ENCODE data around the gene SRPK3.

Gene SRPK3

DNA sequence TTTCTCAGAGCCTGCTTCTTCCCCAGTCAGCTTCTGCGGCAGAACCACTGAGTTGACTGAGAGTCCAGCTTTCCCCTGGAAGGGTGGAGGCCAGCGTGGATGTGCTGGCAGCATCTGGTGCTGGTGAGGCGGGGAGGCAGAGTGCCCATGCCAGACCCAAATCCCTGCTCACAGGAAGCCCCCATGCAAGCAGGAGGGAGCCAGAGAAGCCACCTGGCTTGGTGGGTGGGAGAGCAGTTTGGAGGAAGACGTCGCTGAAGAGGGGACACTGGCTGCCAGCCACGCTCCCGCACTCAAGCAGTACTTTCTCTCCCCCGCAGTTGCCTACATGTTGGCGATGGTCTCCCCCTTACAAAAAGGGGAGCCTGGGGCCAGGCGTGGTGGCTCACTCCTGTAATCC is 43.5 kb downstream of the SRPK3 start:
- Histone ChIP-seq H4K8ac (ENCODE audit: low read depth, low read length) (no peak overlapping the region), H3K79me1 (ENCODE audit: low read length) (no peaks in the 10 kb centered on the region), H3K27ac (ENCODE audit: low read depth, low read length) (no peak overlapping the region), H3K36me3 (ENCODE audit: control insufficient read depth, insufficient read depth, low read length) (no peaks in the 10 kb centered on the region), H2BK15ac (replicated peaks; ENCODE audit: low read depth) (no peak overlapping the region), H3K23ac (ENCODE audit: low read length) (no peak overlapping the region), H2AK5ac (ENCODE audit: low read length) (no peak overlapping the region), H3K4me3 (ENCODE audit: low read length) (no peak overlapping the region), H3K4ac (ENCODE audit: low read depth, low read length) (no peak overlapping the region), H2BK120ac (ENCODE audit: low read depth, low read length) (no peak overlapping the region), H3K27me3 (ENCODE audit: insufficient read depth, low read length, poor library complexity) (no peaks in the 10 kb centered on the region), H3K18ac (ENCODE audit: low read length) (no peak overlapping the region), H2BK5ac (ENCODE audit: low read length) (no peak overlapping the region), H3K56ac (ENCODE audit: low read length) (no peak overlapping the region), H4K5ac (ENCODE audit: low read length) (no peak overlapping the region), H3K4me1 (ENCODE audit: control insufficient read depth, low read depth, low read length) (peaks cover 2% of the 10 kb centered on the region), H3K4me2 (ENCODE audit: low read length) (no peak overlapping the region), H3K79me2 (ENCODE audit: control insufficient read depth, insufficient read depth, low read length) (peaks cover 24% of the 10 kb centered on the region), H3K9ac (ENCODE audit: low read length) (no peak overlapping the region)
- DNase-seq, result no peak
- WGBS (ENCODE audit: extremely low coverage, insufficient coverage, low lambda C conversion rate), result no CpG with 5 or more reads among the region's 10 CpGs

DNA sequence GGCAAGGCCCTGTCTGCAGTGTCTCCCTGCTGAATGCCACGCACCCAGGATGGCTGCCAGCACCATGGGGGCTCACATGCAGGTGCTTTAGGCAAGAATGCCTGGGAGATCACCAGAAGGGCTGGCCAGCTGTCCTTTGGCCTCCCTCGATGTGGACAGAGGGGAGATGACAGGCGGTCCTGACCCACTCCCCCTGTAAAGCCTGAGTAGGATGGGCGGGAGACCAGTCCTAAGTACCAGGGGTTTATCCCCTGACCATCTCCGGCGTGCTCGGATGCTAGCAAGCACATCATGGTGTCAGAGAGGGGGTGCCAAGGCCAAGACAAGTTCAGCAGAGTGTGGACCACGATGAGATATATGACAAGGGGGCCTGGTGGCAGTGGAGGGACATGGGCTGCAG is 44.2 kb downstream of the SRPK3 start:
- Histone ChIP-seq H3K79me1 (ENCODE audit: low read length) (no peaks in the 10 kb centered on the region), H3K23ac (ENCODE audit: low read length) (no peak overlapping the region), H4K5ac (ENCODE audit: low read length) (no peak overlapping the region), H3K27ac (ENCODE audit: low read depth, low read length) (no peak overlapping the region), H2AK5ac (ENCODE audit: low read length) (no peak overlapping the region), H3K18ac (ENCODE audit: low read length) (no peak overlapping the region), H4K8ac (ENCODE audit: low read depth, low read length) (no peak overlapping the region), H3K79me2 (ENCODE audit: control insufficient read depth, insufficient read depth, low read length) (peaks cover 25% of the 10 kb centered on the region), H3K27me3 (ENCODE audit: insufficient read depth, low read length, poor library complexity) (no peaks in the 10 kb centered on the region), H3K36me3 (ENCODE audit: control insufficient read depth, insufficient read depth, low read length) (no peaks in the 10 kb centered on the region), H3K9ac (ENCODE audit: low read length) (no peak overlapping the region), H3K56ac (ENCODE audit: low read length) (peak overlapping the region; percentile 15), H2BK120ac (ENCODE audit: low read depth, low read length) (no peak overlapping the region), H3K4me1 (ENCODE audit: control insufficient read depth, low read depth, low read length) (peaks cover 2% of the 10 kb centered on the region), H3K4ac (ENCODE audit: low read depth, low read length) (no peak overlapping the region), H2BK5ac (ENCODE audit: low read length) (no peak overlapping the region), H3K4me2 (ENCODE audit: low read length) (no peak overlapping the region), H3K4me3 (ENCODE audit: low read length) (no peak overlapping the region), H2BK15ac (replicated peaks; ENCODE audit: low read depth) (no peak overlapping the region)
- WGBS (ENCODE audit: extremely low coverage, insufficient coverage, low lambda C conversion rate), result no CpG with 5 or more reads among the region's 8 CpGs
- no peak for DNase-seq

DNA sequence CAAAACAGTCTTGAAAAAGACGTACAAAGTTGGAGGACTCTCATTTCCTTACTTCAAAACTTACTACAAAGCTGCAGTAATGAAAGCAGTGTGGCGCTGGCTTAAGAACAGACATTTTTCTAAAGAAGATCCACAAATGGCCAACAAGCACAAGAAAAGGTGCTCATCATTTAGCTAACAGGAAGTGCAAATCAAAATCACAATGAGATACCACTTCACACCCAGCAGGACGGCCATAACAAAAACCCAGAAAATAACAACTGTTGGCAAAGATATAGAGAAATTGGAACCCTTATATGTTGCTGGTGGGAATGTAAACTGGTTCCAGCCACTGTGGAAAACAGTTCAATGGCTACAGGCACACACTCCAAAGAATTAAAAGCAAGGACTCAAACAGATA is 46.2 kb downstream of the SRPK3 start:
- Histone ChIP-seq H3K4me1 (ENCODE audit: control insufficient read depth, low read depth, low read length) (peaks cover 2% of the 10 kb centered on the region), H2BK5ac (ENCODE audit: low read length) (no peak overlapping the region), H3K36me3 (ENCODE audit: control insufficient read depth, insufficient read depth, low read length) (no peaks in the 10 kb centered on the region), H3K27ac (ENCODE audit: low read depth, low read length) (no peak overlapping the region), H3K23ac (ENCODE audit: low read length) (no peak overlapping the region), H3K4ac (ENCODE audit: low read depth, low read length) (no peak overlapping the region), H3K4me3 (ENCODE audit: low read length) (no peak overlapping the region), H3K79me1 (ENCODE audit: low read length) (no peaks in the 10 kb centered on the region), H3K27me3 (ENCODE audit: insufficient read depth, low read length, poor library complexity) (no peaks in the 10 kb centered on the region), H4K8ac (ENCODE audit: low read depth, low read length) (no peak overlapping the region), H3K79me2 (ENCODE audit: control insufficient read depth, insufficient read depth, low read length) (peaks cover 23% of the 10 kb centered on the region), H2AK5ac (ENCODE audit: low read length) (no peak overlapping the region), H4K5ac (ENCODE audit: low read length) (no peak overlapping the region), H3K56ac (ENCODE audit: low read length) (no peak overlapping the region), H3K4me2 (ENCODE audit: low read length) (no peak overlapping the region), H3K18ac (ENCODE audit: low read length) (no peak overlapping the region), H3K9ac (ENCODE audit: low read length) (no peak overlapping the region), H2BK120ac (ENCODE audit: low read depth, low read length) (no peak overlapping the region), H2BK15ac (replicated peaks; ENCODE audit: low read depth) (no peak overlapping the region)
- no CpG with 5 or more reads among the region's 3 CpGs for WGBS (ENCODE audit: extremely low coverage, insufficient coverage, low lambda C conversion rate)
- peak; percentile 23 for DNase-seq

DNA sequence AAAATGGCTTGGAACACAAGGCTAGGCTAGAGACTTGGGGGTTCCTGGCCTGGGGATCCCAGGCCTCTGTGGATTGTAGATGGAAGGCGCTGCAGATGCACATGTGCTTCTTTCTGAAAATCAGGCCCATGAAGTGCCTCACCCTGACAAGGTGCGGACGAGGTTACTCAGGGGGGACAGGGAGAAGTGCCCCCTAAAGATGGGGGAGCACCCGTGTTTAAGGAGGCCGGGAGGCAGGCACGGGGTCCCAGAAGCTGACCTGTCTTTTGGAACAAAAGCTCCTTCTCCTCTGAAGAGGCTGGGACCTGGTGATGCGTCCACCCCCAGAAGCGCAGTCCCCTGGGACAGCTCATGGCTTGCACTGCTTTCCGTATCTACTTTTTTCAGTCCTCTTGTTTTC is 47.1 kb downstream of the SRPK3 start:
- no peaks in the 10 kb centered on the region for H3K36me3 ChIP-seq (ENCODE audit: control insufficient read depth, insufficient read depth, low read length)
- no peak overlapping the region for H3K18ac ChIP-seq (ENCODE audit: low read length)
- H3K4me2 ChIP-seq (ENCODE audit: low read length), result no peak overlapping the region
- H4K8ac ChIP-seq (ENCODE audit: low read depth, low read length), result no peak overlapping the region
- H2BK15ac ChIP-seq (replicated peaks; ENCODE audit: low read depth), result no peak overlapping the region
- H4K5ac ChIP-seq (ENCODE audit: low read length), result no peak overlapping the region
- no peak for DNase-seq
- WGBS (ENCODE audit: extremely low coverage, insufficient coverage, low lambda C conversion rate), result no CpG with 5 or more reads among the region's 9 CpGs
- no peak overlapping the region for H3K4ac ChIP-seq (ENCODE audit: low read depth, low read length)
- H3K4me3 ChIP-seq (ENCODE audit: low read length), result no peak overlapping the region
- H3K56ac ChIP-seq (ENCODE audit: low read length), result peak overlapping the region; percentile 42
- peaks cover 23% of the 10 kb centered on the region for H3K79me2 ChIP-seq (ENCODE audit: control insufficient read depth, insufficient read depth, low read length)
- H3K4me1 ChIP-seq (ENCODE audit: control insufficient read depth, low read depth, low read length), result peaks cover 2% of the 10 kb centered on the region
- H2AK5ac ChIP-seq (ENCODE audit: low read length), result no peak overlapping the region
- H2BK120ac ChIP-seq (ENCODE audit: low read depth, low read length), result no peak overlapping the region
- H3K23ac ChIP-seq (ENCODE audit: low read length), result no peak overlapping the region
- H3K27me3 ChIP-seq (ENCODE audit: insufficient read depth, low read length, poor library complexity), result no peaks in the 10 kb centered on the region
- H3K79me1 ChIP-seq (ENCODE audit: low read length), result no peaks in the 10 kb centered on the region
- H2BK5ac ChIP-seq (ENCODE audit: low read length), result no peak overlapping the region
- no peak overlapping the region for H3K9ac ChIP-seq (ENCODE audit: low read length)
- no peak overlapping the region for H3K27ac ChIP-seq (ENCODE audit: low read depth, low read length)

DNA sequence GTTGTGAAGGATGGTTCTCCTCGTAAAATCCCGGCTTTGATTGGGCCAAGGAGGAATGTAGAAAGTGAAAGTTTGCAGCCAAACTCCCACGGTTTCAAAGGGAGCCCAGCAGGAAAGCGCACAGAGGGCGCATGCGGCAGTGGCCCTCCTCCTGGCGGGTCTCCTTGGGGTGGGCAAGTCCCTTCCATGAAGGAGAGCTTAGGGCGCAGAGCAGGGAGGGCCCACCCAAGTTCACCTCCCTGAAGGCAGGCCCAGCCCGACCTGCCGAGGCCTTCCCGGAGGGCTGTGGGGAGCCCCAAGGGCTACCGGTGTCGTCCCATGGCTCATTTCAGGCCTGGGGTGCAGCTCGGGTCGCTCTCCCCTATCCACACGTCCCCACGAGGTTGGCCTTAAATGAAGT is 47.5 kb downstream of the SRPK3 start:
- Histone ChIP-seq H3K4me1 (ENCODE audit: control insufficient read depth, low read depth, low read length) (peaks cover 2% of the 10 kb centered on the region), H4K5ac (ENCODE audit: low read length) (no peak overlapping the region), H3K4ac (ENCODE audit: low read depth, low read length) (no peak overlapping the region), H3K4me2 (ENCODE audit: low read length) (peak overlapping the region; percentile 5), H2BK15ac (replicated peaks; ENCODE audit: low read depth) (no peak overlapping the region), H3K79me2 (ENCODE audit: control insufficient read depth, insufficient read depth, low read length) (peaks cover 23% of the 10 kb centered on the region), H3K36me3 (ENCODE audit: control insufficient read depth, insufficient read depth, low read length) (no peaks in the 10 kb centered on the region), H3K18ac (ENCODE audit: low read length) (no peak overlapping the region), H3K79me1 (ENCODE audit: low read length) (no peaks in the 10 kb centered on the region), H3K27ac (ENCODE audit: low read depth, low read length) (no peak overlapping the region), H2AK5ac (ENCODE audit: low read length) (no peak overlapping the region), H3K23ac (ENCODE audit: low read length) (no peak overlapping the region), H2BK120ac (ENCODE audit: low read depth, low read length) (no peak overlapping the region), H2BK5ac (ENCODE audit: low read length) (no peak overlapping the region), H3K56ac (ENCODE audit: low read length) (peak overlapping the region; percentile 49), H3K9ac (ENCODE audit: low read length) (peak overlapping the region; percentile 14), H3K4me3 (ENCODE audit: low read length) (no peak overlapping the region), H4K8ac (ENCODE audit: low read depth, low read length) (no peak overlapping the region), H3K27me3 (ENCODE audit: insufficient read depth, low read length, poor library complexity) (no peaks in the 10 kb centered on the region)
- WGBS (ENCODE audit: extremely low coverage, insufficient coverage, low lambda C conversion rate), result no CpG with 5 or more reads among the region's 17 CpGs
- DNase-seq, result peak; percentile 40

DNA sequence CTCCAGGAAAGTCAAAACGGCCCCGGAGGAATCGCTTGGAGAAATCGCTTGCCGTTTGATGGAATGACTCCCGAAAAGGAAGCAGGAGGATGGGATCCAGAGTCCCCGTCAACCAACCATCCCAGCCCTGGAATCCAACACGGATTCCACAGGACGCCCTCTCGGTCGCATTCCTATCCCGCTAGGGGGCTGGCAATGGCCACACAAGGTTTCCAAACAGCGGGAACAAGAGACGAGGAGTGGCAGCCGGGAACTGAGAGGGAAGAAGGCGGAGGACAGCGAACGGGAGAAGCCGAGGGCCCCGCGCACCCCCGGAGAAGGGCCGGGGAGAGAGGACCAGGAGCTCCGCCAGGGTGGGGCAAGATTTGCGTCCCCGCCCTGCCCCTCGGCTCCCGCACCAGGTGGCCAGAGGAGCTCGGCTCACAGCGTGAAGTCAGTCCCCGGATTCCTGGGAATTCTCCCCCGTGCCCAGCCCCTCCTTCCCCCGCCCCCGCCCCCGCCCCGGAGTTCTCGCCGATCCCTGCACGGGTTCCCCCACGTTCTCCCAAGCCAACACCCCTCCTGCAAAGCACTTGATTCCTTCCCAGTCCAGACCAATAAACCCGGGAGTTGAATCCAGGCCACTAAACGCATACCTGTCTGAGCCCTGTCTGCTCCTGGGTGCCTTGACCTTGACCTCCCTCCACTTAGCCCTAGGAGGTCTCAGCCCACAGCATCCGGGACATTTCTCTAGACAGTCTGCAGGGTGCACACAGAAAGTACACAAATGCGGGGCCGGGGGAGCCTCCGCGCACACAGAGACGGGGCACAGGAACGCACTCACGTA is 48.1 kb downstream of the SRPK3 start:
- H3K4me2 ChIP-seq (ENCODE audit: low read length), result peak overlapping the region; percentile 70
- H3K23ac ChIP-seq (ENCODE audit: low read length), result no peak overlapping the region
- H4K8ac ChIP-seq (ENCODE audit: low read depth, low read length), result no peak overlapping the region
- no peaks in the 10 kb centered on the region for H3K79me1 ChIP-seq (ENCODE audit: low read length)
- H4K5ac ChIP-seq (ENCODE audit: low read length), result no peak overlapping the region
- H2BK15ac ChIP-seq (replicated peaks; ENCODE audit: low read depth), result no peak overlapping the region
- H3K27ac ChIP-seq (ENCODE audit: low read depth, low read length), result no peak overlapping the region
- no peaks in the 10 kb centered on the region for H3K36me3 ChIP-seq (ENCODE audit: control insufficient read depth, insufficient read depth, low read length)
- no CpG with 5 or more reads among the region's 50 CpGs for WGBS (ENCODE audit: extremely low coverage, insufficient coverage, low lambda C conversion rate)
- peak overlapping the region; percentile 71 for H3K9ac ChIP-seq (ENCODE audit: low read length)
- DNase-seq, result peak; percentile 85
- peaks cover 2% of the 10 kb centered on the region for H3K4me1 ChIP-seq (ENCODE audit: control insufficient read depth, low read depth, low read length)
- H3K18ac ChIP-seq (ENCODE audit: low read length), result peak overlapping the region; percentile 25
- no peak overlapping the region for H2BK120ac ChIP-seq (ENCODE audit: low read depth, low read length)
- peak overlapping the region; percentile 64 for H3K4me3 ChIP-seq (ENCODE audit: low read length)
- no peaks in the 10 kb centered on the region for H3K27me3 ChIP-seq (ENCODE audit: insufficient read depth, low read length, poor library complexity)
- H3K56ac ChIP-seq (ENCODE audit: low read length), result peak overlapping the region; percentile 79
- H3K4ac ChIP-seq (ENCODE audit: low read depth, low read length), result peak overlapping the region; percentile 49
- H3K79me2 ChIP-seq (ENCODE audit: control insufficient read depth, insufficient read depth, low read length), result peaks cover 20% of the 10 kb centered on the region
- H2AK5ac ChIP-seq (ENCODE audit: low read length), result no peak overlapping the region
- no peak overlapping the region for H2BK5ac ChIP-seq (ENCODE audit: low read length)
